HG03342 (cell line): Measurements from ENCODE around the gene WFDC8.
"Not testable (repeated sequence)": the region's sequence is repeated elsewhere in the genome, so short reads cannot be mapped to it uniquely, and the experiment has no call there.

Experiments
- ATAC-seq: cut with Tn5 transposase; IDR thresholded peaks from one replicate; pipeline ENCODE4 v1.9.1; 2021; ENCODE audit warnings: mild to moderate bottlenecking, moderate library complexity; ENCODE audit not compliant: unreplicated experiment

Gene WFDC8

DNA sequence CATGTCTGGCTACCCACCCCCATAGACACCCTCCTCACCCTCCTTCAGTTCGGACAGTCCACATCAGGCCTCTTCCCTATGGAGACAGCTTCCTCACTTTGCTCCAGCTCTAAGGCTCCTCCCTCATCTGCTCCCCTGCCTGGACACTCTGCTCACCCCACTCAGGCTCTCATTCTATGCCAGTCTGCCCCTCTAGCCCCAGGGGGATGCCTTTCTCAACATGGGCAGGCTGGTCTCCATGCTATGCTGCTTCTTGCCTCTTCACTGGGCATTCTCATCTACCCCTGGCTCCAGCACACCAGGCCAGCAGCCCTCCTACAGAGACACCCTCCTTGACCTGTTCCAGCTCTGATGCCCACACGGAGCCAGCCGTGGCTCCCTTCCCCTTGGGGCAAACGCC, at the start of gene WFDC8:
Gene WFDC8, minus strand, starts transcription at position 101 of the 400 bp plus-strand sequence. Its CDS starts 37 bp downstream, at position 64.
- no peak for ATAC-seq

DNA sequence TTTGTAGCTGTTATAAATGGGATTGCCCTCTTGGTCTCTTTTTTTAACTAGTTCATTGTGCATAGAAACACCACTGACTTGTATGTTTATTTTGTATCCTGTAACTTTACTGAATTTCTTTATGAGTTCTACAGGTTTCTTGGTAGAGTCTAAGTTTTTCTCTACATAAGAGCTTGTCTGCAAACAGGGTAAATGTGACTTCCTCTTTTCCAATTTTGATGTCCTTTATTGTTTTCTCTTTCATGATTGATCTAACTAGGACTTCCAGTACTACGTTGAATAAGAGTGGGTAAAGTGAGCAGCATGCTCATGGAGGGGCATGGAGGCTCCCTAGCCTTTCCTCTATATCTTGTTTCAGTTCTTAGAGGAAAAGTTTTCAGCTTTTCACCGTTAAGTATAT, 47.5 kb upstream of the WFDC8 start:
- no peak for ATAC-seq

DNA sequence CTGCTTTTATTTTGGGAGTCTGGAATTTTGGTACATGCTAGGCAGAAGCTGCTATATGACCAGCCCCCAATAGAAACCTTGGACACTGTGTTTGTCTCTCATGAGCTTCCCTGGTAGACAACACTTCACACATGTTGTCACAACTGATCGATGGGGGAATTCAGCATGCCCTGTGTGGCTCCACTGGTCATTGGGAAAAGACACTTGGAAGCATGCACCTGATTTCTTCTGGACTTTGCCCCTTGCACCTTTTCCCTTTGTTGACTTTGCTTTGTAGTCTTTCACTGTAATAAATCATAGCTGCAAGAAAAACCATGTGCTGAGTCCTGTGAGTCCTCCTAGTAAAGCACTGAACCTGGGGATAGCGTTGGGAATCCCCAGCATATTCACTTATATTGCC, 42.5 kb upstream of the WFDC8 start:
- no peak for ATAC-seq

DNA sequence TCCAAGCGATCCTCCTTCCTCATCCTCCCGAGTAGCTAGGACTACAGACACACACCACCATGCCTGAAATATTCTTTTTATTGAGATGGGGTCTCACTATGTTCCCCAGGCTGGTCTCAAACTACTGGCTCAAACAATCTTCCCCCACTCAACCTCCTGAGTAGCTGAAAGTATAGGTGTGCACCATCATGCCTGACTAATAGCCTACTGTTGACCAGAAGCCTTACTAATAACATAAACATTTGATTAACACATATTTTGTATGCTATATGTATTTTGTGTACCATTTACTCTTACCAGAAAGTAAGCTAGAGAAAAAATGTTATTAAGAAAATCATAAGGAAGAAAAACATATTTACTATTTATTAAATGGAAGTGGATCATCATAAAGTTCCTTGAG, 38.5 kb upstream of the WFDC8 start:
- no peak for ATAC-seq

DNA sequence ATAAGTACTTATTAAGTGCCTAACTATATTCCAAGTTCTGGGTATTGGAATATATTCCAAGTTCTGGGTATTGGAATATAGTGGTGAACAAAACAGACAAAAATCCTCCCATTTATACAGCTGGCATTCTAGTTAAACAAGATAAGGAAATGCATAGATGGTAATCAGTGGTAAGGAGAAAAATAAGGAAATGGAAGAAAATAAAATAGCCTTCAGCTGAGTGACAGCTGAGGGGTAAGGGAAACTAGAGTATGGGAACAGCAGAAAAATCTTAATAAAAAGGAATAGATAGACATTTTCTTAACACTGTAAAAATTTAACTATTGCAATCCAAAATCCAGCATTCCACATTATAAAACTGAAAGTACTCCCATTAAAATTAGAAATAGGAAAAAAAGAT, 33.2 kb upstream of the WFDC8 start:
- ATAC-seq, result no peak

DNA sequence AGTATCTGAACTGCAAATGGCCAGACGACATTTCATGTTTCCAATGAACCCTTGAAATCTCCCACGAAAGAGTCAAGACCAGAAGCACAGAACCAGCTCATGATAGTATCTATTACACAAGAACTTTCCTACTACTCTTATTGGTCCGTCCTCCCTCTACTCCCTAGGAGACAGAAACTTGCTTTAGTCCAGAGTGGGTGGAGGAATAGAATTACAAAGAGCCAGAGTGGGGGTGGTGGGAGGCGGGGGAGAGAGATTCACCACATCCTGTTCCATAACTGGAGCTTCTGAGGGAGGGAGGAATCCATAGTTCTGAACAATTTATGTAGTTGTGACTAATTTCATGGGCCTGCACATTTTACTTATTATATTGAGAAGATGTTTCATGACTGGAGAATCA, 32.0 kb upstream of the WFDC8 start:
- no peak for ATAC-seq

DNA sequence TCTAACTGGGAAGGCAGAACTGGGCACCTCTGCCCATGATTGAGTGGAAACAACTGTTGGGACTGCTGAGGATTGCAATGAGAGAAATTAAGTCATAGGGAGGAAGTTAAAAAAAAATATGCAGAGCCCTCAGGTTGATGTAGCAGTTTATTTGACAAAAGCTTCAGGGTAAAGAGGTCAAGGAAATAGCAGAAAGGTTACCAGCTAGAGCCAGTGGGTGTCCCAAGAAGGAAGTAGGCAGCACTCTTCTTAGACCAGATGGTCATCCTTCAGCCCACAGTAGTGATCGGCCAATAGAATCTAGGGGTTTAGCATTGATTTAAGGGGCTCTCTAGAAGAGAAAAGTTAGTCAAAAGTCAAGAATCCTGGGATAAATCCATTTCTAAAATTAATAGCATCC, 28.7 kb upstream of the WFDC8 start:
- ATAC-seq, result no peak

DNA sequence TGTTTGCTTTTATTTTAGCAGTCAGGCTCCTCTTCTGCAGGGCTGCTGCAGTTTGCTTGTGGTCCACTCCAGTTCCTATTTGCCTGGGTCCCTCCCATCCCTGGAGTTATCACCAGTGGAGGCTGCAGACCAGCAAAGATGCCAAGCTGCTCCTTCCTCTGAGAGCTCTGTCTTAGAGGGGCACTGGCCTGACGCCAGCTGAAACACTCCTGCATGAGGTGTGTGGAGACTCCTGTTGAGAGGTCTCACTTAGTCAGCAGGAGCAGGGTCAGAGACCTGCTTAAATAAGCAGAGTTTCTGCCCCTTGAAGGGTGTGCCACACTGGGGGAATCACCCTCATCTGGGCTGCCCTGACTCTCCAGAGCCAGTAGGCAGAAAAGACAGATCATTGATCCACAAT, 16.2 kb upstream of the WFDC8 start:
- no peak for ATAC-seq

DNA sequence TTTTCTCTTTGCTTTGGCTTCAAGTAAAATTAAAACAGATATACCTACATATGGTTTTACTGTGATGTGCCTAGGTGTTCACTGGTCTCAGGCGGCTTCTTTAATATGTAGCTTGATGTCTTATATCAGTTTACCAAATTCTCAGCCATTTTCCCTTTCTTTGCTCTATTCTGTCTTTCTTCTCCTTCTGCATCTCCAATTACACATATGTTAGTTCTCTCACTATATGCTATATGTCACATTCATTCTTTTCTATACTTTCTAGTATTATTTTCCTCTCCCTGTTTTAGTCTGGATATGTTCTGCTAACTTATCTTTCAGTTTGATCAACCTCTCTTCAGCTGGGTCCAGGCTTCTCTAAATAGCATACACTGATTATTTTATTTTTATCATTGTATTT, 14.4 kb upstream of the WFDC8 start:
- no peak for ATAC-seq

DNA sequence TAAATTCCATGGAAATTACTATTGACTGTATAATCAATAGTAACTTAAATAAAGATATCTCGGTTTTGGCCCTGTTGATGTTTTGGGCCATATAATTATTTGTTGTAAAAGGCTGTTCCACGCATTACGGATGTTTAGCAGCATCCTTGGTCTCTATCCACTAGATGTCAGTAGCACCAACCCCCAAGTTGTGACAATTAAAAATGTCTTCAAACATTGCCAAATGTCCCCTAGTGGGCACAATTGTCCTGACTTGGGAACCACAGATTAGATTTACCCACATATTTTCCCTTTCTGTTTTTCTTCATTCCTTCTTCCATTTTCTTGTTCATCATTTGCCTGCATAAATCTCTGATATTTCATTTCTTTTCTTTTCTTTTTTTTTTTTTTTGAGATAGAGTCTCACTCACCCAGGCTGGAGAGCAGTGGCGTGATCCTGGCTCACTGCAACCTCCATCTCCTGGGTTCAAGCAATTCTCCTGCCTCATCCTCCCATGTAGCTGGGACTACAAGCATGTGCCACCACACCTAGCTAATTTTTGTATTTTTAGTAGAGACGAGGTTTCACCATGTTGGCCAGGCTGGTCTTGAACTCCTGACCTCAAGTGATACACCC, 13.6 kb upstream of the WFDC8 start:
- no peak for ATAC-seq

DNA sequence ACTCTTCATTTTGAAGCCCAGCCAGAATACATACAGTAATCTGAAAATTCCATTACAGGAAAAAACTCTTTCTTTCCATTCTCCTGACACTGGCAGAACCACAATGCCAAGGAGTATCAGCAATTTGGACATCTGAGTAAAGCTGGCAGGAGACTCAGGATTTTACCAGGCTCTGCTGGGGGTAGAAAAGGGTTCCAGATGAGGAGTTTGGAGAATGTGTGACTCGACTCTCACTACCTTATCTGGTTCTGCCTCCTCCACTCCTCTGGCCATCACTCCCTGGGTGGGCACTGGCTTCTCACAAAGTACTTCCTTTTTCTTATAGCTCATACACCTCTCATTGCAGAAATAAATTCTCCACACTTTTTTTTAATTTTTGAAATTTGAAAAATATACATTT, 10.6 kb upstream of the WFDC8 start:
- no peak for ATAC-seq

DNA sequence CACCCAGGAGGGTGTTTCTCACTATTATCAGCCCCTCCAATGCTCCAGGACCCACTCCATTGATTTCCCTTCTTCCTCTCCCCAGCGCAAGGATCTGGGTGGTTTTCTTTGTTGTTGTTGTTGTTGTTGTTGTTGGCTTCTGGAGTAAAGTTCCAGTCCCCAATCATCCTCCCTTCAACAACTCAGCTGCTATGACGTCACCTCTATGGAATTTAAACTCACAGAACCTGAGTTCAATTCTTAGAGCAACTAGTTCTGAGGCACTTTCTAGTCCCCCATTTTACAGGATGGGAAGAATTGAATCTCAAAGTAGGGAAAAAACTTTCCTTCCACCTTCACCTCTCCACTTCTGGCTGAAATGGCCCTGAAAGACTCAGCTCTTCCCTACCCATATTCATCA, 9.7 kb upstream of the WFDC8 start:
- no peak for ATAC-seq

DNA sequence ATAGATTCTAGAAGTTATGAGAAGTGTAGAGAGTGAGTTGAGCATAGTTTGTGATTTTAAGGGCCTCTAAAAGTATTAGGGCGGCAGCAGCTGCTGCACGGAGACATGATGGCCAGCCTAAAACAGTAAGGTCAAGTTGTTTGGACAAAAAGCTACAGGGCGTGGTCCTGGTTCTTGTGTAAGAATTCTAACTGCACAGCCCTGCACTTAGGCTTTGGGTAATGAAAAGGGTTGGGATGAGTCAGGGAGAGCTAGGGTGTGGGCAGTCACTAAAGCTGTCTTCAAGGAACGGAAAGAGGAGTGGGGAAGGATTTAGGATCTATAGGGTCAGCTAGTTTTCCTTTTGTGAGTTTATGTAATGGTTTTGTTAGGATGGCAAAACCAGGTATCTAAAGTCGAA, 6.9 kb upstream of the WFDC8 start:
- ATAC-seq, result not testable (repeated sequence)

DNA sequence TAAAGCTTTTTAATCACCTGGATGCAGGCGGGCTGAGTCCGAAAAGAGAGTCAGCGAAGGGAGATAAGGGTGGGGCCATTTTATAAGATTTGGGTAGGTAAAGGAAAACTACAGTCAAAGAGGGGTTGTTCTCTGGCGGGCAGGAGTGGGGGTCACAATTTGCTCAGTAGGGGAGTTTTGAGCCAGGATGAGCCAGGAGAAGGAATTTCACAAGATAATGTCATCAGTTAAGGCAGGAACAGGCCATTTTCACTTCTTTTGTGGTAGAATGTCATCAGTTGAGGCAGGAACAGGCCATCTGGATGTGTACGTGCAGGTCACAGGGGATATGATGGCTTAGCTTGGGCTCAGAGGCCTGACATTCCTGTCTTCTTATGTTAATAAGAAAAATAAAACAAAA, 5.2 kb upstream of the WFDC8 start:
- not testable (repeated sequence) for ATAC-seq

DNA sequence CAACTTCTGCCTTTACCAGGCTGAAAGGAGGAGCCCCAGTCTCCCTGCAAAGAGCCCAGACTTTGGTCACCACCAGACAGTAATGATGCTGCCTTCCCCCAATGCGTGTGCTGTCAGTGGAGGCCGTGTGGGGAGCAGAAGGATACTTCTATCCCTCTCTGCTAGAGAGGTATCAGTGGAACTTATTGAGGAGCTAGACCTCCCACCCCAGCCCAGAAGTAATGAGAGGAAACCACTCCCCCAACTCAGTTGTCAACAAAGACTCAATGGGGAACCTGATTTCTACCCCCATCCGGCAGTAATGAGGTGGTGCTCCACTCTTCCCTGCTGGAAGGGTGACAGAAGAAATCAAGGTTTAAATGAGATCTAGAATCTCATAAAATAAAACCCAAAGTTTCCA, 4.4 kb upstream of the WFDC8 start:
- ATAC-seq, result no peak

DNA sequence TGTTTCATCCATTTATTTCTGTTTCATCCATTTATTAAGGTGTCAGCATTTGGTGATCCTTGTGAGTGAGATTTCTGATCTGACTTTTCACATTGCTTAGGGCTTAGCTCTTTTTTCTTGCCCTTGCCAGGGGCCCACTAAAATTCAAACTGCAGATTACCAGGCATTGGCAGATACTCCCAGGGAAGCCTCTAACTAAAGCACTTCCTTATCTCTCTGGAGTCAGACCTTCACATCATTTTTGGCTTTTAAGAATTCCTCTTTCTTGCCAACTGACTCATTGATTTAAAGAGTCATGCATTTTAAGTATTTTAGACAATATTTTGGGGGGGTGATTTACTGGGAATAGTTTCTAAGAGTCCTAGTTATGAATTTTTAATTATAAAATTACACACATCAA, 2.6 kb upstream of the WFDC8 start:
- ATAC-seq, result no peak

DNA sequence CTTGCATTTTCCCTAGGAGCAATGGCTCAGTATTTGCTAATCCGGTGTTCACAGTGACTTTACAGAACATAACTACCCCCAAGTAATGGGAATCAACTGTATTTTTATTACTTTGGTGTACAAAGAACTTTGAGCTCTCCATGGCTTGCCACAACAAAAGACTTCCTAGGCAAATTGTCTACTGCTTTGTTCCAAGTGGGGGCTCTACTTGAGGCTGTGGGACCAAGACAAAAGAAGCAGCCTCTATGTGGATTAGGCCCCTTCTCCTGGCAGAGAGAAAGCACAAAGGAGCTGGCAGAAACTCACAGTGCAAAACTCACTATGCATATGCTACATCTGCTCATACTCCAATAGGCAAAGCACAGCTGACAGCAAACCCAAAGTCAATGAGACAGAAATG, 853 bp downstream of the WFDC8 start:
- no peak for ATAC-seq

DNA sequence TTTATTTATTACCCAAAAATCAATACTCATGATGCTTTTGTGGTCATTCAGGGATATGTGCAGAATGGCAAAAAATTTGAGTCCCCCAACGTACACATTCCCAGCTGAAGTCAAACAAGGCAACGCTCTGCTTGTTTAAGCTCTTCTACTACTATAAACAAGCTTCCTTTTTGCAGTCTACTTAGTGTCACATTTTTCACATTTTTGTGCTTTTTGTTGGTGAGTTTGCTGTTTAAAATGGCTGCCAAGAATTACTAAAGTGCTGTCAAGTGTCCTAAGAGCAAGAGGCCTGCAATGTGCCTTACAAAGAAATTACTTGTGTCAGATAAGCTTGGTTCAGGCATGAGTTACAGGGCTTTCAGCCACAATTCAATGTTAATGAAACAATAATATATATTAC, 2.1 kb downstream of the WFDC8 start:
- ATAC-seq, result no peak

DNA sequence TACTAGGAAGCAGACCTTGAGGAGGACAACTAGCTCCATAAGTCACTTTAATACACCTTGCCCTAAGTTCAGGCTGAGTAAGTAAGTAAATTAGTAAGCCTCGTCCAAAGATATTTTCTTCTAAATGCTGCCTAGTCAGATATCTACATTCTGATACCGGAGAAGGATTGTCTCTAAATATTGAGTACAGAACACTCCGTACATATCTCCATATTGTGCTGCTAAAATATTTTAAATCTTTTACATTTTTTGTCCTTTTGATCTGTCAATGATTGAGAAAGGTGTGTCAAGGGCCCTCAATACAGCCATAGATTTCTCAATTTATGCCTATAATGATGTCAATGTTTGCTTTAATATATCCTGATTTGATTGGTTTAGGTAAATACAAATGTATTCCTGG, 3.2 kb downstream of the WFDC8 start:
- ATAC-seq, result no peak

DNA sequence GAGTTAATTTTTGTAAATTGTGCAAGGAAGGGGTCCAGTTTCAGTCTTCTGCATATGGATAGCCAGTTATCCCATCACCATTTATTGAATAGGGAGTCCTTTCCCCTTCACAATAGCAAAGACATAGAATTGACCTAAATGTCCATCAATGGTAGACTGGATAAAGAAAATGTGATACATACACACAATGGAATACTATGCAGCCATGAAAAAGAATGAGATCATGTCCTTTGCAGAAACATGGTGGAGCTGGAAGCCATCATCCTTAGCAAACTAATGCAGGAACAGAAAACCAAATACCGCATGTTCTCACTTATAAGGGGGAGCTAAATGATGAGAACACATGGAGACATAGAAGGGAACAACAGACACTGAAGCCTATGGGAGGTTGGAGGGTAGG, 9.4 kb downstream of the WFDC8 start:
- ATAC-seq, result not testable (repeated sequence)

DNA sequence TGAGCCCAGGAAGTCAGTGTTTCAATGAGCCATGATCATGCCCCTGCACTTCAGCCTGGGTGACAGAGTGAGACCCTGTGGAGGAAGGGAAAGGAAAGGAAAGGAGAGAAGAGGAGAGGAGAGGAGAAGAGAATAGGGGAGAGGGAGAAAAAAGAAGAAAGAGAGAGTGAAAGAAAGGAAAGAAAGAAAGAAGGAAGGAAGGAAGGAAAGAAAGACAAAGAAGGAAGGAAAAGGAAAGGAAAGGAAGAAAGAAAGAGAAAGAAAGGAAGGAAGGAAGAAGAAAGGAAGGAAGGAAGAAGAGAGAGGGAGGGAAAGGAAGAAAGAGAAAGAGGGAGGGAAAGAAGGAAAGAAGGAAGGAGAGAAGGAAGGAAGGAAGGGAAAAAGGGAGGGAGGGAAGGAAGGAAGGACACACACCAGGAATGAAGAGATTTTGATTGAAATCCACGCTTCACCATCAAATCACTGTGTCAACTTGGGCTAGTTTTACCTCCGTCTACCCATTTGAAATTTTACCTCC, 14.3 kb downstream of the WFDC8 start:
- ATAC-seq, result no peak

DNA sequence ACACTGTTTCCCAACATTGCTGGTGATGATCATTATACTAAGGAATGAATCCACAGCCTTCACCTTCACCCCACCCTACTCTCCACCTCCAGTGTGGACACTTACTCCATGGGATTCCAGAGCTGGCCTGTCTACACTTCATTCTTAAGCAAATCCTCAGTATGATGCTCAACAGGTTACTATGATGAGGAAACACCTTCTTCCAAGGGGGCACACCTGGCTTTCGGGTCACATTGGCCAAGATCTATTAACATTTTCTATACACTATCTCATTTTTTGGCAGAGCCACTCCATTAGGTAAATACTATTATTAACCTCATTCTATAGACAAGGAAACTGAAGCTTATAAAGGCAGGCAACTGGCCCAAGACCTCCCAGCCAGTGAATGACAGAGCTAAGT, 23.9 kb downstream of the WFDC8 start:
- no peak for ATAC-seq

DNA sequence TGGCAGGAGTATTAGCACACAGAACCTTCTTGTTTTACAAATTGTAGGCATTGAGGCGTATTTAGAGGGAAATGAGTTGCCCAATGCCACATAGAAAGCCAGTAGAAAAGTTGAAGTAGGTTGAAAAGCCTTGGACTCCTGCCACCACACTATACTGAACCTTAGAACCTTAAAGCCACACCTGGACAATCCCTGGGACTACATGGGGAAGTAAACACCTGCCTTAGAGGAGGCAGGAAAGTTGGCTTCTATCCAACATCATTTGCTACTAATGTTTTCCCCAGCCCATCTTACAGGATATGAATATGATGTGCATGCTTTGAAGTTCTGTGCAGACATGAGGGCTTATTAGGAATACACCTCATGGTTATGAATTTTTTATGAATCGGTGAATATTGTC, 26.6 kb downstream of the WFDC8 start:
- no peak for ATAC-seq
